Measurements from ENCODE around the gene NAA16. TPM values are rescaled to one million over a fixed set of nuclear protein-coding genes. Genes with fewer than 3 reads are reported as not detected.
"Not testable (repeated sequence)": the region's sequence is repeated elsewhere in the genome, so short reads cannot be mapped to it uniquely, and the experiment has no call there.

NAA16 gene
- polyA plus RNA-seq, 4 donors = 5.1 to 20.8 (median 6.4) TPM

GRCh38 chr13:41411522-41411921 lies 100.5 kb downstream of the NAA16 start:
- H3K27me3 ChIP-seq (ENCODE audit: control insufficient read depth in 3 of 3, insufficient read depth in 3 of 3, low read length in 3 of 3) = no peaks in the 10 kb centered on the region
- FAIRE-seq (no peak), DNase-seq (peak; percentile 32 to 35)
- H3K9me3 ChIP-seq (ENCODE audit: control insufficient read depth in 2 of 2, insufficient read depth in 1 of 2, low read depth in 1 of 2, low read length in 1 of 2) = no peaks in the 10 kb centered on the region
- H3K4me1 ChIP-seq (ENCODE audit: control insufficient read depth in 3 of 3, insufficient read depth in 2 of 3, low read depth in 1 of 3, low read length in 2 of 3) = no peaks in the 10 kb centered on the region
- no peak overlapping the region for H3K4me3 ChIP-seq (ENCODE audit: low read depth in 1 of 3, low read length in 3 of 3)
- WGBS, 3 donors = 27 to 46% (median 40%) methylated on average over 5 of the region's 5 CpGs
- H3K36me3 ChIP-seq (ENCODE audit: control insufficient read depth in 3 of 3, insufficient read depth in 2 of 3, low read depth in 1 of 3, low read length in 3 of 3) = no peaks in the 10 kb centered on the region
- H3K27ac ChIP-seq (ENCODE audit: low read depth in 1 of 3, low read length in 2 of 3) = no peak overlapping the region

GRCh38 chr13:41413872-41414271 lies 102.8 kb downstream of the NAA16 start:
- peaks cover 0 to 5% of the 10 kb centered on the region in 2 donors for H3K9me3 ChIP-seq (ENCODE audit: control insufficient read depth in 2 of 2, insufficient read depth in 1 of 2, low read depth in 1 of 2, low read length in 1 of 2)
- no peaks in the 10 kb centered on the region for H3K4me1 ChIP-seq (ENCODE audit: control insufficient read depth in 3 of 3, insufficient read depth in 2 of 3, low read depth in 1 of 3, low read length in 2 of 3)
- FAIRE-seq (no peak), DNase-seq (no peak)
- no peaks in the 10 kb centered on the region for H3K36me3 ChIP-seq (ENCODE audit: control insufficient read depth in 3 of 3, insufficient read depth in 2 of 3, low read depth in 1 of 3, low read length in 3 of 3)
- no peak overlapping the region for H3K4me3 ChIP-seq (ENCODE audit: low read depth in 1 of 3, low read length in 3 of 3)
- no peak overlapping the region for H3K27ac ChIP-seq (ENCODE audit: low read depth in 1 of 3, low read length in 2 of 3)
- no peaks in the 10 kb centered on the region for H3K27me3 ChIP-seq (ENCODE audit: control insufficient read depth in 3 of 3, insufficient read depth in 3 of 3, low read length in 3 of 3)
- WGBS, 3 donors = 86 to 89% (median 88%) methylated on average over 5 of the region's 5 CpGs

- DNase-seq = no peak
- Histone ChIP-seq H3K4me3 (ENCODE audit: low read depth in 1 of 3, low read length in 3 of 3) (no peak overlapping the region), H3K27ac (ENCODE audit: low read depth in 1 of 3, low read length in 2 of 3) (no peak overlapping the region), H3K27me3 (ENCODE audit: control insufficient read depth in 3 of 3, insufficient read depth in 3 of 3, low read length in 3 of 3) (no peaks in the 10 kb centered on the region), H3K4me1 (ENCODE audit: control insufficient read depth in 3 of 3, insufficient read depth in 2 of 3, low read depth in 1 of 3, low read length in 2 of 3) (no peaks in the 10 kb centered on the region), H3K36me3 (ENCODE audit: control insufficient read depth in 3 of 3, insufficient read depth in 2 of 3, low read depth in 1 of 3, low read length in 3 of 3) (no peaks in the 10 kb centered on the region), H3K9me3 (ENCODE audit: control insufficient read depth in 2 of 2, insufficient read depth in 1 of 2, low read depth in 1 of 2, low read length in 1 of 2) (peaks cover 0 to 5% of the 10 kb centered on the region in 2 donors)
- FAIRE-seq = no peak
- 31 to 73% (median 46%) methylated on average over 3 of the region's 3 CpGs for WGBS, 3 donors
Measured at GRCh38 chr13:41416276-41416675, 105.2 kb downstream of the NAA16 start.

- Histone ChIP-seq H3K36me3 (ENCODE audit: control insufficient read depth in 3 of 3, insufficient read depth in 2 of 3, low read depth in 1 of 3, low read length in 3 of 3) (no peaks in the 10 kb centered on the region), H3K4me3 (ENCODE audit: low read depth in 1 of 3, low read length in 3 of 3) (no peak overlapping the region), H3K4me1 (ENCODE audit: control insufficient read depth in 3 of 3, insufficient read depth in 2 of 3, low read depth in 1 of 3, low read length in 2 of 3) (no peaks in the 10 kb centered on the region), H3K9me3 (ENCODE audit: control insufficient read depth in 2 of 2, insufficient read depth in 1 of 2, low read depth in 1 of 2, low read length in 1 of 2) (peaks cover 0 to 5% of the 10 kb centered on the region in 2 donors), H3K27me3 (ENCODE audit: control insufficient read depth in 3 of 3, insufficient read depth in 3 of 3, low read length in 3 of 3) (no peaks in the 10 kb centered on the region), H3K27ac (ENCODE audit: low read depth in 1 of 3, low read length in 2 of 3) (no peak overlapping the region)
- DNase-seq (peak in 1 of 2 donors; percentile 13), FAIRE-seq (no peak)
- 36 to 48% (median 38%) methylated on average over 5 of the region's 5 CpGs for WGBS, 3 donors
Measured at GRCh38 chr13:41418027-41418426, 107.0 kb downstream of the NAA16 start.

- no peak overlapping the region for H3K4me3 ChIP-seq (ENCODE audit: low read depth in 1 of 3, low read length in 3 of 3)
- FAIRE-seq (no peak), DNase-seq (no peak)
- H3K9me3 ChIP-seq (ENCODE audit: control insufficient read depth in 2 of 2, insufficient read depth in 1 of 2, low read depth in 1 of 2, low read length in 1 of 2) = peaks cover 0 to 5% of the 10 kb centered on the region in 2 donors
- no peak overlapping the region for H3K27ac ChIP-seq (ENCODE audit: low read depth in 1 of 3, low read length in 2 of 3)
- no peaks in the 10 kb centered on the region for H3K4me1 ChIP-seq (ENCODE audit: control insufficient read depth in 3 of 3, insufficient read depth in 2 of 3, low read depth in 1 of 3, low read length in 2 of 3)
- WGBS, 3 donors = 90 to 94% (median 94%) methylated on average over 2 of the region's 2 CpGs
- H3K36me3 ChIP-seq (ENCODE audit: control insufficient read depth in 3 of 3, insufficient read depth in 2 of 3, low read depth in 1 of 3, low read length in 3 of 3) = no peaks in the 10 kb centered on the region
- H3K27me3 ChIP-seq (ENCODE audit: control insufficient read depth in 3 of 3, insufficient read depth in 3 of 3, low read length in 3 of 3) = no peaks in the 10 kb centered on the region
Measured at GRCh38 chr13:41418731-41419130, 107.7 kb downstream of the NAA16 start.

GRCh38 chr13:41419206-41419605 lies 108.1 kb downstream of the NAA16 start:
- no peaks in the 10 kb centered on the region for H3K36me3 ChIP-seq (ENCODE audit: control insufficient read depth in 3 of 3, insufficient read depth in 2 of 3, low read depth in 1 of 3, low read length in 3 of 3)
- 24 to 50% (median 45%) methylated on average over 1 of the region's 1 CpG for WGBS, 3 donors
- H3K9me3 ChIP-seq (ENCODE audit: control insufficient read depth in 2 of 2, insufficient read depth in 1 of 2, low read depth in 1 of 2, low read length in 1 of 2) = peaks cover 0 to 5% of the 10 kb centered on the region in 2 donors
- H3K27ac ChIP-seq (ENCODE audit: low read depth in 1 of 3, low read length in 2 of 3) = no peak overlapping the region
- no peak overlapping the region for H3K4me3 ChIP-seq (ENCODE audit: low read depth in 1 of 3, low read length in 3 of 3)
- no peaks in the 10 kb centered on the region for H3K4me1 ChIP-seq (ENCODE audit: control insufficient read depth in 3 of 3, insufficient read depth in 2 of 3, low read depth in 1 of 3, low read length in 2 of 3)
- no peak for FAIRE-seq
- H3K27me3 ChIP-seq (ENCODE audit: control insufficient read depth in 3 of 3, insufficient read depth in 3 of 3, low read length in 3 of 3) = no peaks in the 10 kb centered on the region
- DNase-seq = no peak

GRCh38 chr13:41420146-41420545 lies 109.1 kb downstream of the NAA16 start:
- Histone ChIP-seq H3K27ac (ENCODE audit: low read depth in 1 of 3, low read length in 2 of 3) (no peak overlapping the region), H3K27me3 (ENCODE audit: control insufficient read depth in 3 of 3, insufficient read depth in 3 of 3, low read length in 3 of 3) (no peaks in the 10 kb centered on the region), H3K4me1 (ENCODE audit: control insufficient read depth in 3 of 3, insufficient read depth in 2 of 3, low read depth in 1 of 3, low read length in 2 of 3) (no peaks in the 10 kb centered on the region), H3K36me3 (ENCODE audit: control insufficient read depth in 3 of 3, insufficient read depth in 2 of 3, low read depth in 1 of 3, low read length in 3 of 3) (no peaks in the 10 kb centered on the region), H3K9me3 (ENCODE audit: control insufficient read depth in 2 of 2, insufficient read depth in 1 of 2, low read depth in 1 of 2, low read length in 1 of 2) (peaks cover 0 to 5% of the 10 kb centered on the region in 2 donors), H3K4me3 (ENCODE audit: low read depth in 1 of 3, low read length in 3 of 3) (no peak overlapping the region)
- WGBS, 3 donors = 69 to 77% (median 72%) methylated on average over 4 of the region's 4 CpGs
- FAIRE-seq = no peak
- no peak for DNase-seq

- not testable (repeated sequence) for FAIRE-seq; H3K4me3 ChIP-seq (ENCODE audit: low read depth in 1 of 3, low read length in 3 of 3); H3K4me1 ChIP-seq (ENCODE audit: control insufficient read depth in 3 of 3, insufficient read depth in 2 of 3, low read depth in 1 of 3, low read length in 2 of 3); H3K27me3 ChIP-seq (ENCODE audit: control insufficient read depth in 3 of 3, insufficient read depth in 3 of 3, low read length in 3 of 3); H3K36me3 ChIP-seq (ENCODE audit: control insufficient read depth in 3 of 3, insufficient read depth in 2 of 3, low read depth in 1 of 3, low read length in 3 of 3); H3K9me3 ChIP-seq (ENCODE audit: control insufficient read depth in 2 of 2, insufficient read depth in 1 of 2, low read depth in 1 of 2, low read length in 1 of 2); DNase-seq; H3K27ac ChIP-seq (ENCODE audit: low read depth in 1 of 3, low read length in 2 of 3)
- WGBS, 3 donors = 73 to 78% (median 76%) methylated on average over 6 of the region's 6 CpGs
Measured at GRCh38 chr13:41421330-41421729, 110.3 kb downstream of the NAA16 start.

GRCh38 chr13:41421983-41422382 lies 110.9 kb downstream of the NAA16 start:
- not testable (repeated sequence) for H3K4me1 ChIP-seq (ENCODE audit: control insufficient read depth in 3 of 3, insufficient read depth in 2 of 3, low read depth in 1 of 3, low read length in 2 of 3); H3K27me3 ChIP-seq (ENCODE audit: control insufficient read depth in 3 of 3, insufficient read depth in 3 of 3, low read length in 3 of 3); DNase-seq; H3K36me3 ChIP-seq (ENCODE audit: control insufficient read depth in 3 of 3, insufficient read depth in 2 of 3, low read depth in 1 of 3, low read length in 3 of 3); H3K27ac ChIP-seq (ENCODE audit: low read depth in 1 of 3, low read length in 2 of 3); H3K9me3 ChIP-seq (ENCODE audit: control insufficient read depth in 2 of 2, insufficient read depth in 1 of 2, low read depth in 1 of 2, low read length in 1 of 2); FAIRE-seq; H3K4me3 ChIP-seq (ENCODE audit: low read depth in 1 of 3, low read length in 3 of 3)
- WGBS, 3 donors = 46 to 66% (median 54%) methylated on average over 7 of the region's 7 CpGs

Data from small intestine (tissue), 7 donors.